HFFc6 (cell line): ENCODE data around the gene PAPPA. TPM values are rescaled to one million over a fixed set of nuclear protein-coding genes. Genes with fewer than 3 reads are reported as not detected.

Experiments
- DNase-seq: peaks from one replicate; pipeline ENCODE4 v3.0.0-alpha.2; 2018
- H3K27ac Mint-ChIP-seq: 2 replicates; pipeline ENCODE4 v1.8.0; 2020; ENCODE audit warnings: mild to moderate bottlenecking, mixed read lengths
- H3K27me3 Mint-ChIP-seq: 2 replicates; pipeline ENCODE4 v1.8.0; 2021; ENCODE audit warnings: mild to moderate bottlenecking, moderate library complexity, mixed read lengths; ENCODE audit not compliant: insufficient read depth
- H3K36me3 Mint-ChIP-seq: 2 replicates; pipeline ENCODE4 v1.8.0; 2021; ENCODE audit warnings: low read depth, mixed read lengths
- H3K4me1 Mint-ChIP-seq: 2 replicates; pipeline ENCODE4 v1.8.0; 2020; ENCODE audit warnings: low read depth, mixed read lengths
- H3K4me3 Mint-ChIP-seq: 2 replicates; pipeline ENCODE4 v1.8.0; 2020; ENCODE audit warnings: mild to moderate bottlenecking, moderate library complexity, mixed read lengths
- H3K9me3 Mint-ChIP-seq: 2 replicates; pipeline ENCODE4 v1.8.0; 2020; ENCODE audit warnings: mild to moderate bottlenecking, mixed read lengths
- total RNA-seq, 6 experiments: library from RNA; stranded (reverse); fragmentation: NEBNext Ultra II Directional; extraction: Animal tissue kit (Norgen Biotek cat#: 25700); gene quantifications; 2 replicates in 1 of 6; 3 replicates in 5 of 6; pipeline ENCODE4 v1.2.3, GENCODE V29; 2021
- TF ChIP-seq, protein P1 (sequence below): fragments of 200-600 bp; sonication (generic); IDR thresholded peaks from 2 replicates; pipeline ENCODE4 v1.5.0; 2021; ENCODE audit warnings: antibody characterized with exemption, mild to moderate bottlenecking

The PAPPA gene
- total RNA-seq, 6 experiments from 2014 or later = 8.2 to 13.2 (median 12.3) TPM

DNA sequence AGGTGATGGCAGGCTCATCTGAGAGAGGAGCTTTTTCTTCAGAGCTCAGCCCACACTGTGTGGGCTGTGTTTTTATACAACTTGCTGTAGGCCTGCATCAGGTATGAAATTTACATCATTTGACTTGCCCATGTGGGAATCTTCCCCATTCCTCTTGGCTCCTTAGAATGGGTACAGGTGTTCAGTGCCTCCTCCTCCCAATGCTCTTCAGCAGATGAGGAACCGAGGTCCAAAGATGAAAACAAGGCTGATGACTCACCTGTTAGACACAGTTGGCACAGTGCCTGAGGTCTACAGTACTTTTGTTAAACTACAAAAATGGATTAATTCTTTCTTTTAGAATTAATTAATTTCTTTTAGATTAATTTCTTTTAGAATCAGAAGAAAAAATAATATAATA lies 20.8 kb downstream of the PAPPA start:
- Mint-ChIP-seq H3K4me3 (no peak overlapping the region), H3K27ac (no peak overlapping the region), H3K27me3 (no peaks in the 10 kb centered on the region; the same call in 1 of the 2 replicates), H3K9me3 (no peaks in the 10 kb centered on the region), H3K4me1 (peaks cover 13% of the 10 kb centered on the region), H3K36me3 (no peaks in the 10 kb centered on the region; the same call in 1 of the 2 replicates)
- TF ChIP-seq, protein P1, sequence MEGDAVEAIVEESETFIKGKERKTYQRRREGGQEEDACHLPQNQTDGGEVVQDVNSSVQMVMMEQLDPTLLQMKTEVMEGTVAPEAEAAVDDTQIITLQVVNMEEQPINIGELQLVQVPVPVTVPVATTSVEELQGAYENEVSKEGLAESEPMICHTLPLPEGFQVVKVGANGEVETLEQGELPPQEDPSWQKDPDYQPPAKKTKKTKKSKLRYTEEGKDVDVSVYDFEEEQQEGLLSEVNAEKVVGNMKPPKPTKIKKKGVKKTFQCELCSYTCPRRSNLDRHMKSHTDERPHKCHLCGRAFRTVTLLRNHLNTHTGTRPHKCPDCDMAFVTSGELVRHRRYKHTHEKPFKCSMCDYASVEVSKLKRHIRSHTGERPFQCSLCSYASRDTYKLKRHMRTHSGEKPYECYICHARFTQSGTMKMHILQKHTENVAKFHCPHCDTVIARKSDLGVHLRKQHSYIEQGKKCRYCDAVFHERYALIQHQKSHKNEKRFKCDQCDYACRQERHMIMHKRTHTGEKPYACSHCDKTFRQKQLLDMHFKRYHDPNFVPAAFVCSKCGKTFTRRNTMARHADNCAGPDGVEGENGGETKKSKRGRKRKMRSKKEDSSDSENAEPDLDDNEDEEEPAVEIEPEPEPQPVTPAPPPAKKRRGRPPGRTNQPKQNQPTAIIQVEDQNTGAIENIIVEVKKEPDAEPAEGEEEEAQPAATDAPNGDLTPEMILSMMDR = no peak
- DNase-seq = no peak

DNA sequence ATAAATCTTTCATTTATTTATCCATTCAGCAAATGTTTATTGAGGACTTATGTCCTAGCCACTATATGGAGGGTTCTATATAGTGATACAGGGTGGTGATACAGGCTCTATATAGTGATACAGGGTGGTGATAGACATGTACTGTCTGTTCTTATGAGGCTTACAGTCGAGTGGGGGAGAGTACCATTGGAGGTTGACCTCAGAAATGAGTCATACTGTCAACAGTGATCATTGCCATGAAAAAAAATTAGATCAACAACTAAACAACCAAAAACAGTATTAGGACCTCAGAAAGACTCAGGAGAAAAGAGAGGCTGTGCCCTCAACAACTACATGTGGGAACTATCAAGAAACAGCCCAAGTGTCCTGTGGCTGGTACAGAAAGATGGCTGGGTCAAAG lies 22.0 kb downstream of the PAPPA start:
- no peak overlapping the region for H3K4me3 Mint-ChIP-seq
- H3K27ac Mint-ChIP-seq = no peak overlapping the region
- no peaks in the 10 kb centered on the region; the same call in 1 of the 2 replicates for H3K27me3 Mint-ChIP-seq
- DNase-seq = no peak
- H3K9me3 Mint-ChIP-seq = no peaks in the 10 kb centered on the region
- H3K36me3 Mint-ChIP-seq = no peaks in the 10 kb centered on the region; the same call in 1 of the 2 replicates
- peaks cover 21% of the 10 kb centered on the region for H3K4me1 Mint-ChIP-seq
- TF ChIP-seq, protein P1 = no peak

DNA sequence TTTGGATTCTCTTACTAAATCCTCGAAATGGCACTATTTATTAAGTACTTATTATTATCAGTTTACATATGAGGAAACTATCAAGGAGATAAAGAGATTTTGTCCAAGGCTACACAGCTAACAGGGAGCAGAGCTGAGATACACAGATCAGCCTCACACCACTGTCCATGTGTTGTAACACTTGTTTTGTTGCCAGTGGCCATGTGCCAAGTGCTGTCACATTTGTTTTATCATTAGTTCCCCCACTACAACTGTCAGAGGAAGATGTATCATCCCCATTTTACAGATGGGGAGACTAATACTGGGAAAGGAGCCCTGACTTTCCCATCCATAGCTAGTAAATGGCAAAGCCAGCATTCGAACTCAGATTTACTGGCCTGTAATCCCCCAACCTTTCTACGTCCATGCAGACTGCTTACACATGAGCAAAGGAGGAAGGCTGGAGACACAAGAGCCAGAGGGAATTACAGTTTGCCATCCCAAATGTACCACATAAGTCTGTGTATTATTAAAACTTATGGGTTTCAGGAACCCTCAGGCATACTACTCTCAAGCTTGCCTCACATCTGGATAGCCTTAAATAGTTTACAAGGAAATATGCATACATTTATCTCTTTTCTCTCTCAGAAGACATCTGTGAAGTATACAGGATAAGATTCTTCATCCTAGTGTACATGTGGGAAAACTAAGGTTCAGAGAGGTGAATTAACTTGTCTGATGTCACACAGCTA lies 25.1 kb downstream of the PAPPA start:
- no peak overlapping the region for H3K27ac Mint-ChIP-seq
- H3K9me3 Mint-ChIP-seq = no peaks in the 10 kb centered on the region
- no peak overlapping the region for H3K4me3 Mint-ChIP-seq
- TF ChIP-seq, protein P1 = no peak
- H3K36me3 Mint-ChIP-seq = no peaks in the 10 kb centered on the region; the same call in 1 of the 2 replicates
- H3K4me1 Mint-ChIP-seq = peaks cover 41% of the 10 kb centered on the region
- H3K27me3 Mint-ChIP-seq = peaks cover 5% of the 10 kb centered on the region
- no peak for DNase-seq

DNA sequence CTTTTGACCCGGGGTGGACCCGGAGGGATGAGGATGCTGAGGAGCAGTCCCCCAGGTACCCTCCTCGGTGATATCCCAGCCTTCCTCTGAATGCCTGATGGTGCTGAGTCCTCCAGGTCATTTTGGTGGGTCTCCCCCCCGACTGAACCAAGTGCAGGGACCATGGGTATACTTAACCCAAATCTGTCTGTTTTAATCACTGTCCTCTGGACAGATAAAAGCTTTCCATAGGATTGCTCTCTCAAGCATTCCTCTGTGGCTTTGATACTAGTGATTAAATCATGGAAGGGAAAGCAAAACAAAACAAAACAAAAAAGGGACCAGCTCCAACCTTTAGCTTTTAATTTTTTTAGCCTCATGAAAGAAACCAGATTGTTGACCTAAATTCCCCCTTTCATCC lies 26.0 kb downstream of the PAPPA start:
- H3K27ac Mint-ChIP-seq = no peak overlapping the region
- H3K27me3 Mint-ChIP-seq = peaks cover 5% of the 10 kb centered on the region
- H3K36me3 Mint-ChIP-seq = no peaks in the 10 kb centered on the region; the same call in 1 of the 2 replicates
- TF ChIP-seq, protein P1 = no peak
- H3K9me3 Mint-ChIP-seq = no peaks in the 10 kb centered on the region
- H3K4me1 Mint-ChIP-seq = peaks cover 36% of the 10 kb centered on the region
- no peak for DNase-seq
- H3K4me3 Mint-ChIP-seq = no peak overlapping the region

DNA sequence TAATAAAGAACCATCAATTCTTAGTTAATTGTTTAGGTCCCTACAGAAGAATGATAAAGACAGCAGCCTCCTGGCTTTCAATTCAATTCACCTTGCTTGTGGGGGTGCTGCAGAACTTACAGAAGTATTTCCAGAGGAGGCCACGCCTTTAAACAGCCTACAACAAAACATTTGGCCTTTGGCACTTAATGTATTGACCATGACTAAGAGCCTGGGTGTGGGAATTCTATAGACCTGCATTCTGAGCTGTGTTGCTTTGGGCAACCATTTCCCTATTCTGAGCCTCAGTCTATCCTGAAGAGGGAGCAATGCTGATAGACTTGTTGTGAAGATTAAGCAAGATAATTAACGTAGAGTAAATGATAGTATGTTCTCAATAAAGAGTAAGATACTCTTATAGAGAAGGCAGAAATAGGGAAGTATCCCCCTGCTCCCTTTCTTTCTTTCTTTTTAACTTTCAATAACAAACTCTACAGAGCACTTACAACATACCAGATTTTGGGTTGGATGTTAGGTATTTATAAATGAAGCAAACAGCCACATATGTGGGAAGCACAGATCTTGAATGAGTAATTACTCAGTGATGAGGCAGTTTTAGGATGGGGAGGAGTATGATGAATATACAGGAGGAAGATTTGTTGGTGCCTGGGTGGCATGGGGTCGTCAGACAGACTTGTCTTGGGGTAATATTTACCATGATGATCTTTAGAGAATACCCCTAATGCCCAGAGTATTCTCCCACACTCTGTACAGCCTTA lies 28.4 kb downstream of the PAPPA start:
- Mint-ChIP-seq H3K36me3 (peaks cover 6% of the 10 kb centered on the region), H3K9me3 (no peaks in the 10 kb centered on the region), H3K27me3 (peaks cover 5% of the 10 kb centered on the region), H3K4me3 (no peak overlapping the region), H3K27ac (0 out of 2 replicates have a peak overlapping the region, but pooled peaks have one; percentile 14), H3K4me1 (peaks cover 28% of the 10 kb centered on the region)
- TF ChIP-seq, protein P1 = peak; percentile 27; the same call in 1 of the 2 replicates
- DNase-seq = peak; percentile 31
